ENCODE data around the gene GRAP2.
"Not testable (repeated sequence)": the region's sequence is repeated elsewhere in the genome, so short reads cannot be mapped to it uniquely, and the experiment has no call there.

The GRAP2 gene

DNA sequence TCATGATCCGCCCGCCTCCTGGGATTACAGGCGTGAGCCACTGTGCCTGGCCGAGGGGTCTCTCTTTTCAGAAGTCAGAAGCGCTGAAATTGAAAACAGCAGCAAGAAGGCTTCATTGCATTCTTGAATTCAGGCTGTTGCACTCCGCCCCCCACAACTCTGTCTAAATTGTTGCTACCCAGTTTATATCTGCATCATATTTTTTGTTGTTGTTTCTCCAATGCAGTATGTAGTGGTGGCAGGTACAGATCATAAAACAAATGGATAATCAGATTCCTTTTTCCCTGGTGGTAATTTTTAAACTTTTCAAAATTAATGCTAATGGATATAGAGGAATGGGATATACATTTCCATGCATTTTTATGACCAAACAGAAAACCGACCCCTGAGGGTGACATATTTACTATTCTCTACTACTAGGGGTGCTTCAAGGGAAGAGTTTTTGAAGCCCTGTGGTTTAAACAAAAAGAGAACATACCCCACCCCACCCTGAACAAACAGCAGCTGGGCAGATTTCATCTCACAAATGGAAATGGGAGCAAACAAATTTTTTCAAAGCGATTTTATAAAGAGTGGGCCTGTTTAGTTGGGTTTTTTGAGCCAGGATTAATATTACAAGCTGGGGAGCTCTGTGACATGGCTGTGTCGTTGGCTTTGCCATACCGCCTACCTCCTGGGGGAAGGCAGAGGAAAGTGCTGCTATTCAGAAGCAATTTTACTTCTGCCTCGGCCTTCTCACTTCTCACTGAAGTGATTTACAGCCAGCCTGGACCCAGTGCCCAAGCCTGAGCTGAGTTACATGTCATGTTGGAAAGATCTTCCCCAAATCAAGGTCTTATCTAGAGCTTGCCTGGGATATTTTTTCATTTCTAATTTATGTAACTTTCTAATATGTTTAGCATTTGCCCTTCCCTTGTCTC, 43.3 kb downstream of the GRAP2 start:
- DNase-seq (ENCODE audit: low read depth): no peak

DNA sequence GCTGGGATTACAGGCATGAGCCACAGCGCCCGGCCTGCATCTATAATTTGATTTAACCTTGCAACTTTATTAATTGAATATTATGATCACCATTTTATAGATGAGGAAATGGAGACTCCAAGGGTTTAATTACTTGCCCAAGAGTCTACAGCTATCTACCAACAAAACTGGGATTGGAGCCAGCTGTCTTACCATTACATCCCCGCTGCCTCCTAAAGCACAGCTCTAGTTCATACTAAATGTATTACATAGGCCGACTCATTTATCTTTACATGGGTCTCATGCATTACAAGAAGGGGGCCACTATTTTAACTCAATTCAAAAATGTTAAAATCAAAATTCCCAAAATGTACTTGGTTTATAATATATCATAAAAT, 45.2 kb downstream of the GRAP2 start:
- DNase-seq (ENCODE audit: low read depth): no peak

DNA sequence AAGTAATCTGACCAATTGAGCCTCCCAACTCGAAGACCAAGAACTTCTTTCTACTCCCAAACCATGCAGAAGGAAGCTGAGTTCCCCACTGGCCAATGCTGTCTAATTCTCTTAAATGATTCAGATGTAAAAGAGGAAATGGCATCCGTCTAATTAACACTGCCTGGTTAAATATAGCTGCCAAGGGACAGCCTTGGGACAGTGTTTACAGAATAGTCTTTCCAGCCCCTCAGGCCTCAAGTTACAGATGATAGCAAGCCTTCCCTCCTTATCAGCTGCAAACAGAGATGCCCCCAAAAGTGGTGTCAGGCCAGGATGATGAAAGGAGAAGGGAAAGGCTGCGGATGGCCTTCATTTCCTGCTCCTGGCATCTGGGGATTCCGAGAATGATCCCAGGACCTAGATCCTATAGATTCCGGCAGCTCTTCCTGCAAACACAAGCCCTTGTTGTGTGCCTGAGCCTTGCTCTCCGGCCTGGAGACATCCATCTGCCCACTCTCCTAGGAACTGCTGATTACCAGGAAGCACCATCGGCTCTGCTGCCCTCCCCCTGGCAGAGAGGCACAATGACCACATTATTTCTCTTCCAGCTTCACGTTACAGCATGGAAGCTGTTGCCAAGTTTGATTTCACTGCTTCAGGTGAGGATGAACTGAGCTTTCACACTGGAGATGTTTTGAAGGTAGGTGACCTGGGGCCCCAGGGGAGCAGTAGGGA, 45.8 kb downstream of the GRAP2 start:
- no peak for DNase-seq (ENCODE audit: low read depth)

DNA sequence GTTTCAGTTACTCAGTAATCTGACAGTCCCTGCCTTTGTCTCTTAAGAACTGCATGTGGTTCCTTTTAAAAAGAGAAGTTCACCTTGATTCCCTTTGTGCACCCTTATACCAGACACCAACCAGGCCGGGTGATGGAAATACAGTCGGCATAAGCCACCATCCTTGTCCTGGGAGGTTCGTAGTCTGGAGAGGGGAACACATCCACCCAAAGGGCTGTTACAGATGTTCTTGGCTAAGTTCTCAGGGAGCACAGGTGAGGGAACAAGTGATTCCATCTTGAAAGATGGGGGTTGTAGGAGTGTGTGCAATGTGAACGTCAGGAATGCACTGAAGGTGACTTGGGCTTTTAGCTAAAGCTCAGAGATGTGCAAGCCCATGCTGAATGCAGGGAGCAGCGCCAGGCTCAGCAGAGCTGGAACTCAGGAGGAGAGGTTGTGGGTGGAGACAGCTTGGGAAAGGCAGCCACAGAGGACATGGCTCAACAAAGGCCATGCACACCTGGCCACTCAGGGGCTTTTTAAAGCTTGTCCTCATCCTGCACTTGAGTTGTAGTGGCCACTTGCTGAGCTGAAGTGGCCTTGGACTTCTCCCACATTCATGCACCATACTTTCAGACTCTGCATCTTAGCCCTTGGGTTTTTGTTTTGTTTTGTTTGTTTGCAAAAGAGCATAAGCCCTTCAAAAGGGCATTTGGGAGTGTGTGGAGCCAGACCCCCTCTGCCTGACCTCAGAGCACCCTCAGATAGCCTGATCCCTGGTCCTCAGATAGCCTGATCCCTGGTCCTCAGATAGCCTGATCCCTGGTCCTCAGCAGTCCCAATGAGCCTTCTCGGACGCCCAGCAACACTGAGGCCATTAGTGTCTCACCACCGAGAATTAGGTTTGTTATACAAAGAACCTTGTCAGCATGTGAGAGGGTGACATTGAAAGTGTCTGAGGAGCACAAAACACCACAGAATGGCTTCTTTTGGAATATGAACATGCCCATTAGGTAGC, 46.6 kb downstream of the GRAP2 start:
- DNase-seq (ENCODE audit: low read depth): no peak

DNA sequence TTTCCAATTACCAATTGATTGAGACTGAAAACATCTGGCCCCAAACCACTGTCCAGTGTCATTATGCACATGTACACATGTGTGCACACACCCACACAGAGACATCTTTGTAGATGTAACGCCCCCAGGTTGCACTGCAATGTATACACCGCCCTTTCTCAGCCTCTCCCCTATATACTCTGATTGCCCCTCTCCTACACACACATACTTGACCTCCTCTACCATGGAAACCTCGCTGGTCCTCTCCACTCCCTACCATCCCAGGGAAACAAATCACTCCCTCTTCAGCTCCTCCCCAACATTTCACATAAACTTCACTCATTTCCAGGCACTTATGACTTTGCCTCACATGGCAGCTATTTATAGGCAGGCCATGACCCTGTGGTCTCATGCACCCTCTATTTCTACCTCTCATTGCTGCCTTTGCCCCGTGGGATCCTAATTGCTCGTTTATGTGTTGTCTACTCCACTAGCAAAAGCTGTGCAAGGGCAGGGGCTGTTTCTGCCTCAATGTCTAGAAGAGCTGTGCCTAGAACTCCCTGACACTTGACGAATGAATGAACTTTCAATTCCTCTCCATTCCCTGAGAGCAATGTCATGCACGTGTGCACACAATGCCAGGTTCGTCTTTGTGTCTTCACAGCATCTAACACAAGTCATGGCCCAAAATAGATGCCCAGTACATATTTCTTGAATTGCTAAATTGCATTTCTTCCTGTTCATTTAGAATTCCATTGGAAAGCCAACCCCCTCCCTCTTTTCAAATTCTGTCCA, 49.3 kb downstream of the GRAP2 start:
- DNase-seq (ENCODE audit: low read depth): no peak

DNA sequence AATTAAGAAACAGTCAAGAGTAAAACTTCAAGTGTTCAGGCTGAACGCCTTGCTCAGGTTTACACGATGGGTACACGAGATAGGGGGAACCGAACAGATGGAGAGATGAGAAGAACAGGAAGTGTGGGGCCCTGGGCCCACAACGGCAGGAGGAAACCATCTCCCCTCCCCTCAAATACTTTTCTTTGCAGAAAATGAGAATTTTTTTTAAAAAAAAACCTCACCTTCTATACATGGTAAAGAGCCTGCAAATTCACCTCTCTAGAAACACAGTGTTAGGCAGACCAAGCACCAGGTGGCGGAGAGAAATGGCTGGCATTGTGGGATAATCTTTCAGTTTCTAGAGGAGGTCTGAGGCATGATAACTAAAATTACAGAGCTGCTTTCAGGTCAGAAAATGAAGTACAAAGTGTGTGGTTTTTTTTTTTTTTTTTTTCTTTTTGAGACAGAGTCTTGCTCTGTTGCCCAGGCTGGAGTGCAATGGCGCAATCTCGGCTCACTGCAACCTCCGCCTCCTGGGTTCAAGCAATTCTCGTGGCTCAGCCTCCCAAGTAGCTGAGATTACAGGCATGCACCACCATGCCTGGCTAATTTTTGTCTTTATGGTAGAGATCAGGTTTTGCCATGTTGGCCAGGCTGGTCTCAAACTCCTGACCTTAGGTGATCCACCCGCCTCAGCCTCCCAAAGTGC, 50.9 kb downstream of the GRAP2 start:
- DNase-seq (ENCODE audit: low read depth): not testable (repeated sequence)

DNA sequence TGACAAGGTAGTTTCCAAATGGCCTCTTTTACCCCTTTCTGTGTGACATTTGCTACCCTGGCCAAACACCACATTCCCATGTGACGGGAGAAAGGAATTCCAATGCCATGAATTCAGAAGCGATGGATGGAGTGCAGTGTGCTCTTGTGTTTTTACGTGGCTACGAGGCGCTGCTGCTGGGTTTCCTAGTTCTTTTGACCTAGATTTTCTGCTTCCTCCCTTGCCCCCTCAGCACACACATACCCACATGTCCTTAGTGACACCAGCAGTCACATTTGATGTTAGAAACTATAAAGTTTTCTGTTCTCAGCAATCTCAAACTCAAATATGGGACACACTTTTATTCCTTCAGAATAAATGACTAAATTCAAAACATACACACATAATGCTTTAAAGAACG, 51.5 kb downstream of the GRAP2 start:
- DNase-seq (ENCODE audit: low read depth): no peak

DNA sequence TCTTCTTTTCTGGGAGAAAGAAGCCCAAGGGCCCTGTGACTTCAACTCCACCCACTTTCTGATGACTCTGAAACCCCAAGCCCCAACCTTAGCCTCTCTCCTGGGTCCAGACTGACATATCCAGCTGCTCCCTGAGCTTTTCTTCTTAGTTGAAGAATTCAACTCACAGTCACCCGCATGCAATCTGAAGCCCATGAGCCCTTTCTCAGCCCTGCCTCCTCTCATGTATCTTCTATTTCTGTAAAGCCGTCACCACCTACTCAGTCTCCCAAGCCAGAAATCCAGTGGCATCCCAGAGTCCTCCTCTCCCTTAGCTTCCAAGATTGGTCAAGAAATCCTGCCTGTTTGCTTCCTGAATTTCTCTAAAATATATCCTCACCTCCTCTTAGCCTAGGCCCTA, 52.2 kb downstream of the GRAP2 start:
- no peak for DNase-seq (ENCODE audit: low read depth)

DNA sequence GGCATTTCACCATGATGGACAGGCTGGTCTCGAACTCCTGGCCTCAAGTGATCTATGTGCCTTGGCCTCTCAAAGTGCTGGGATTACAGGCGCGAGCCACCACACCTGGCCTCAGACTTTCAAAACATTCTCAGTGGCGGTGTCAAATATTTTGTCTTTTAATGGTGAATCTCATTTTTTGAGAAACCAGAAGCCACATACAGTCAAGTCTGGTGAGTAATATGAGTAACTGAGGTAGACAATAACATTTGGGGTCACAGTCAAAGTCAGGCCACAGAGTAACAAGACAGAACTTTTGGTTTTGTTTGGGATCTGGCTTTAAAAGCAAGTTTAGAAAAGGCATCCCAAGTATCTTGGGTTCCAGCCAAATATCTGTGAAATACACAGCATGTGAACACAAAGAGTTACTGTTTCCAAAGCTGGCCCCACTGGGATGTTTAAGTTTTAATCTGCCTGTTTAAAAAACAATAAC, 53.7 kb downstream of the GRAP2 start:
- DNase-seq (ENCODE audit: low read depth): no peak

DNA sequence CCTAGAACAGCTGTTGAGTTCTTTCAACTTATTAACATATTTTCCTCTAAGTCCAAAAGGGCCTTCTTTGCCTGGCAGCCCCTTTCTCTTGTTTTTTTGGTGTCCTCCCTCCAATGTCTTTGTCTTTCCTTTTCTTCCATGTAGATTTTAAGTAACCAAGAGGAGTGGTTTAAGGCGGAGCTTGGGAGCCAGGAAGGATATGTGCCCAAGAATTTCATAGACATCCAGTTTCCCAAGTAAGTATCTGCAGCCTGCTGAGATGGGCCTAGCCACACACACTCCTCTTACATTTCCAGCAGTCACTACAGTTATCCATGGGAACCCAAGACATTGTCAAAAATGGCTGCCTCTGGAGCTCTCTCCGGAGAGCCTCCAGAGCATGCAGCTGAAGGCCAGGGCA, 54.8 kb downstream of the GRAP2 start:
- DNase-seq (ENCODE audit: low read depth): no peak

DNA sequence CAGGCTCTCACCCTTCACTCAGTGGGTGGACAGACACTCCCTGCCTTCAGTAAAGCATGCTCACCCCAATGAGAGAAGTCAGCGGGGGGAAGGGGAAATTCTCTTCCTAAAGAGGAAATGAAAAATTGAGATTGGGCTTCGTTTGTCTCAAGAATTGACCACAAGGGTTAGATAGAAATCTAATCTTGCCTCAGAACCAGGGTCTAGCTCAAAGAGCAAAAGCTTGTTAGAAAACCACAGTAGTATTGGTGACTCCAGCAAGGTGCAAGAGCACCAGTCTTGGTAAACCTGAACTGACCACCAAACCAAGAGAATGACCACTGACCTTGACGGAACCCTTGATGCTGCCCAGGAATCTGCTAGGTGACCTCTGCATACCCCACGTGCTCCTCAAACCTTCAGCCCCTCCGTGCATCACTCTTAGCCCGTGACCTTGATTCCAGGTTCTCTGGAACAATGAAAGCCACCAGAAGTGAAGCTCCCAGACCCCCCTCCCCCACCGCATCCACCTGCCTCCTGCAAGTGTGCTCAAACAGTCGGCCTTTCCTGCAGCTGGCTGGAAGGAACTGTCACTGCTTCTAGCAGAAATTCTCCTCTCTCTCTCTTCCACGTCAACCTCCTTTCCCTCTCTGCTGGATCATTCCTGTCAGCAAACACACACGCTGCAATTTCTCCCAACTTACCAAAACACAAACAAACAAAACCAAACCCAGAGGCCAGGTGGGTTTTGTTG, 56.2 kb downstream of the GRAP2 start:
- no peak for DNase-seq (ENCODE audit: low read depth)

DNA sequence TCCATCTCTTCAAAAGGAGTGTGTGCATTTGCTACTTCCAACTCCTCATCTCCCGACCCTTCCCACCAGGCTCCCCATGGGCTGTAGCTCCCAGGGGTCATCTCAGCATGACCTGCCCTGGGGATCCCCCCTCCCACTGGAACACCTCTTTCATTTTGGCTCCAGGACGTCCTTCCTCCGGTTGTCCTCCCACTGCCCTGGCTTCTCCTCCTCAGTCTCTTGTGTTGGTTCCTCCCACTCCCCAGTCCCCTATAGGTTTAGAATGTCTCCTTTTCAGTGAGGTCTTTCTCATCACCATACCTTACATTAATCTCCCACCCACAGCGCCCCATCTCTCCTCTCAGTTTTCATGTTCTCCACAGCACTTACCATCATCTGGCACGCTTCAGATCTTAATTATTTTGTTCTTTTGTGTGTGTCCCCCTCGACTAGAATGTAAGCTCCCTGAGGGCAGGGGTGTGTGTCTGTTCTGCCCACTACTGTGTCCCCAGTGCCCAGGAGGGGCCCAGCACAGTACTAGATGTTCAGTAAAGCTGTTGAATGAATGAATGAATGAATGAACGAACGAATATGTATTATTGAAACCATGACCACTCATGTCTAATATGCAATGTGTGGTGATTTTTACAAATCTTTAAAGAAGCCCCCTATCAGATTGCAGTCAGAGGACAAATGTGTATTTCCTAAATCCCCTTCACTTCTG, 57.3 kb downstream of the GRAP2 start:
- DNase-seq (ENCODE audit: low read depth): no peak

DNA sequence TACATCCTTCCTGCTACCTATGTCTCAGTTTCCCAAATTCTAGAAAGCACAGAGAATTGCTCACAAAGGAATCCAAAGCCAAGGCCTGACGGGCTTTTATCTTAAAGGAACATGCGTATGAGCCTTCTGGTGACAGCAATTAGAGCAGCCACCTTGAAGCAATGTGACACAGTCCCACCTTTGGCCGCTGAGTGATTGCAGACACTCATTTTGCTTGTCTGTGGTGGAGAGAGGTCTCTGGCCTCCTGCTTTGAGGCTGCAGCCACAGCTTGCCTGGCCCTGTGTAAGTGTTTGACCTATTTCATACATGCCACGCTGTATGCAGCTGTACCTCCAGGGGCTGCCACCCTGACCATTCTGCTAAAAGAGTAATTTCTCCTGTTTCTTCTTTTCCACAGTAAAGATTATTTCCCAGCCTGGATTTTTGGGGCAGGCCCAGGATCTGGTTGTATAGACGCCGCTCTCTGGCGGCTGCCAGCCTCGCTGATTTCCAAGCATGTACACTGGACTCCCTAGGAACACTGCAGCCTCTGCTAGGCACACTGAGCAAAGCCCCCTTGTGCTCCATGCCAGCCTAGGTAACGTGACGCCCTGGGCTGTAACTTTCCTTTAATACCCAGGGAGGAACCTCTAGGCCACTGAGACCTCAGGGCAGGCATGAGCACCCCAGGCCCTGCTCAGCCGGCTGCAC, 58.2 kb downstream of the GRAP2 start:
- no peak for DNase-seq (ENCODE audit: low read depth)

DNA sequence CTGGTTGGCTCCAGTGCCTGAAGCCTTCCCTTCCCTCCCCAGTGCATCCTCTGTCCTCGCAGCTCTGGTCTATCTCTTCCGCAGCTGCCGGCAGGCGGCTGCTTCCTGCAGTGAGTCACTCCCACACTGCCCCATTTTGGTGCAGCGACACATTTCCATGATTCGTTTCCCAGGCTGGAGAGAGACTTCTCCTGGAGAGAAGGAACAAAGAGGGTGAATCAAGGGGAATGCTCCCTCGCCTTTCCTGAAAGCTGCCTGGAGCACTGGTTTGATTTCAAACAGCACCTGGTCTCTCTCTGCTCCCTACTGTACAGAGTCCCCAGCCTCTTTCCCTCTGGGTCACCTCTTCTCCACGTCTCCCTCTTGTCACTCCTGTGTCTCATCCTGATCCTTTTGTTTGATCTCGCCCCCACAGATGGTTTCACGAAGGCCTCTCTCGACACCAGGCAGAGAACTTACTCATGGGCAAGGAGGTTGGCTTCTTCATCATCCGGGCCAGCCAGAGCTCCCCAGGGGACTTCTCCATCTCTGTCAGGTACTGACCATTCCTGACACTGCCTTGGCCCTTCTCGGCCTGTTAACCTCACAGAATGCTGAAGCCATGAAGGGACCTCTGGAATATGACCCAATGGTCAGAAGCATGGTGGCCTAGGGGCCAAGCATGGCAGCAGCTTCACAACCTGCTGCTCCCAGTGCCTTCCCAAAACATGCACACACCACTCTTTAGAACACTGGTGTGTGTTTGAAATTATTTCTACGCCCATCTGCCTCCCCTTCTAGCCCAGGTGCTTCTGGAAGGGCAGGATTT, 59.0 kb downstream of the GRAP2 start, which contains the start of gene TMA7B:
Gene TMA7B, plus strand, starts transcription at position 758 of the 808 bp plus-strand sequence. CDS start 3,978 bp downstream, outside the sequence.
- DNase-seq (ENCODE audit: low read depth): peak; percentile 18

DNA sequence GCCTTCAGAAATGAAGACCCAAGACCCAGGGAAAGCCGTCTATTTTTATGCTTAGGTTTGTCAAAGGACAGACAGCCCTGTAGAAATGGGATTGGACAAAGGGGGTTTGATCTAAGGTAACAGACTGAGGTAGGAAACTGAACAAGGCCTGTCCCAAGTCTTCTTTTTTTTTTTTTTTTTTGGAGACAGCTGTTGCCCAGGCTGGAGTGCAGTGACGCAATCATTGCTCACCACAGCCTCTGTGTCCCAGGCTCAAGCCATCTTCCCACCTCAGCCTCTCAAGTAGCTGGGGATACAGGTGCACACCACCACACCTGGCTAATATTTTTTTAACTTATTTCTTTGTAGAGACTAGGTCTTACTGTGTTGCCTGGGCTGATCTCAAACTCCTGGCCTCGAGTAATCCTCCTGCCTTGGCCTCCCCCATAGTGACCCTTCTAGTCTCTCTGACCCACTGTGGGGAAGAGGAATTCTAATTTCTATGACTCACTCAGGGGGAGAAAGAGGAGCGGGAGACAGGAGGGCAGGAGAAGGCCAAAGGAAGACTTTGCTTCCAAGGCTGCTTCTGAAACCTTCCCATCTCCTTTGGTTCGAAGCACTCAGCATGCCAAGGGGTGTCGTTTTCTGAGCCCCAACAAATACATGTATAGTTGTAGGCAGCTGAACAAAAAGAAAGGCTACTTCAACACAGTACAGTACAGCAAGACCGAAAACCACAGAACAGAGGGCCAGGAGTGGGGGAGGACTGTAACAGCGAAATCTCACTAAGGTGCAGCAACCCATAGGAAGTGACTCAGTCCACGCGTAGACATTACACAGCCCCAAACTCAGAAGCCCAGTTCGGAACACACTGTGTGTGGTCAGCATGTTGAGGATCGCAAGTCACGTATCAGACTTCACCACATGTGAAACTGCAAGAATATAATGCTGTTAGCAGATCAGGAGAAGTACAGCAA, 60.2 kb downstream of the GRAP2 start:
- peak; percentile 56 for DNase-seq (ENCODE audit: low read depth)

DNA sequence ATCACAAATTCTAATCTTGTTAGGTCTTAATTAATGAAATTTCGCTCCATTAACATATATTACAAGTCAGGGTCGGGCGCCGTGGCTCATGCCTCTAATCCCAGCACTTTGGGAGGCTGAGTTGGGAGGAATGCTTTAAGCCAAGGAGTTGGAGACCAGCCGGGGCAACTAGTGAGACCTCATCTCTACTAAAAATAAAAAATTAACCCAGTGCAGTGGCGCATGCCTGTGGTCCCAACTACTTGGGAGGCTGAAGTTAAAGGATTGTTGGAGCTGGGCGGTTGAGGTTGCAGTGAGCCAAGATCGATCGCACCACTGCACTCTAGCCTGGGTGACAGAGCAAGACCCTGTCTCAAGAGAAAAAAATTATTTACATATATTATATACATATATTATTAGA, 61.2 kb downstream of the GRAP2 start:
- DNase-seq (ENCODE audit: low read depth): no peak

DNA sequence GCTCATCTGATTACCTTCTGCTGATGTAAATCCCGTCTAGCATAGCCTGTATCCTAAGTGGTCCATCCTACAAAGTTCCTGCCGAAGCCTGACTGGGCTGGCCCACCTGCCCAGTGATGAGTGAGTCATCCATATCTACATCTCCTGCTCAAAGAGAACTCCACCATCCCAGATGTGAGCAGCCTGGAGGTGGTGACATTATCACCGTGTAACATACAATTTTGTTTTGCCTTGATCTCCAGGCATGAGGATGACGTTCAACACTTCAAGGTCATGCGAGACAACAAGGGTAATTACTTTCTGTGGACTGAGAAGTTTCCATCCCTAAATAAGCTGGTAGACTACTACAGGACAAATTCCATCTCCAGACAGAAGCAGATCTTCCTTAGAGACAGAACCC, 64.9 kb downstream of the GRAP2 start:
- DNase-seq (ENCODE audit: low read depth): no peak
